Activated CD4-positive, CD25-positive, alpha-beta regulatory T cell (primary cell): ENCODE measurements around the gene TAGLN2.
A peak's percentile ranks its signal among the peaks of the same experiment; 100 is the strongest.

Source experiments
- DNase-seq, 4 experiments: peaks; one replicate each; lab custom pipeline; 2025; lab: John Stamatoyannopoulos, UW

TAGLN2 gene

DNA sequence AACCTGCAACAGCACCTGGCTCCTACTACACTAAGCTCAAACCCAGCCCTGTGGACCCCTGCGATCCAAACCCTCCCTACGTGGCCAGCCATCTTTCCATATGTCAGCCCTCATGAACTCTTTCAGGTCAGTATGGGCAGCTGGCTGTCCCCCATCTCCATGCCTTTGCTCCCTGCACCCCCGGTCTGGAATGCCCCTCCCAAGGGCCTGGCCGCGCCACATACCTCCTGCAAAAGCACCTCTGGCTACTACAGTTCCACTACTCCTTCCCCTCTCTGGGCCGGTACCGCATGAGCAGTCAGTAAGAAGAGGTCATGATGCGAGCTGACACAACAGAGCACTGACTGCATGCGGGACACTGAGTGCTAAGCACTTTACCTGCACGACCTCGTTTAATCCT lies 10.0 kb upstream of the TAGLN2 start:
- DNase-seq, result no peak

DNA sequence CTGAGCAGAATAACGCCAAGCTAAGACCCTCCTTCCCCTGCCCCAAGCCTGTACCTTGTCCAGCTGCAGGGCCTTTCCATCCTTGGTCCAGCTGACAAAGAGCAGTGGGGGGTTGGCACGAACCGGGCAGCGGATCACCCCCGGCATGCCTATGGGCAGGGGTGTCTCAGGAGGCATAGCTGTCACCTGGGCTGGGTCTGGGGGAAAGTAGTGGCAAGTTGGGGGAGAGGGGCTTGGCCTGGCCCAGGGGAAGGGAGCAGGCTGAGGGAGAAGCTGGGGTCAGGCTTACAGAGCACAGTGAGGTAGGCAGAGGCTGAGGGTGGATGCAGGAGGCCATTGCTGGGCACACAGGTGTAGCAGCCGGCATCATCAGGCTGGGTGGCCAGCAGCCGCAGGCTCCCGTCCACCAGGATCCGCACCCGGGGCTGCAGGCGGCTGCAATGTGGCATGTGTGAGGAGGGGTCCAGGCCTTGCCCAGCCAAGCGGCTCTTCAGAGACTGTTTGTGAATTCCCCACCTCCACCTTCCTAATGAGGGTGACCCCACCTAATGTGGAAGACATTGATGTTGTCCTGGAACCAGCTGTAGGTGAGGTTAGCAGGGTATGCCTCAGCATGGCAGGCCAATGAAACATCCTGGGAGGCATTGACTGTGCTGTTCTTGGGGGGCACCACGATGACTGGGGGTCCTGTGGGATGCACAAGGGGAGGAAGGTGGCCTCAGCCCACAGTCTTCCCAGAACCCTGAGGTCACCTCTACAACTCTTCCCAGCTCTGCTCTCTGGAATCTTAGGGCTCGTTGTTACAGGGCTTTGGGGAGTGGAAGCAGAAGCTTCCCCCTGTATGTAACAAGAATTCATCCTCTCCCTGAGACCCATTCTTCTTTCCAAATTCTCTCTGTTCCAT lies 9.1 kb upstream of the TAGLN2 start:
- no peak for DNase-seq

GRCh38 chr1:159933347-159933746 lies 8.0 kb upstream of the TAGLN2 start:
- no peak for DNase-seq

GRCh38 chr1:159932296-159933285 lies 7.3 kb upstream of the TAGLN2 start:
- DNase-seq, result no peak

GRCh38 chr1:159931795-159932173 lies 6.5 kb upstream of the TAGLN2 start:
- no peak for DNase-seq

DNA sequence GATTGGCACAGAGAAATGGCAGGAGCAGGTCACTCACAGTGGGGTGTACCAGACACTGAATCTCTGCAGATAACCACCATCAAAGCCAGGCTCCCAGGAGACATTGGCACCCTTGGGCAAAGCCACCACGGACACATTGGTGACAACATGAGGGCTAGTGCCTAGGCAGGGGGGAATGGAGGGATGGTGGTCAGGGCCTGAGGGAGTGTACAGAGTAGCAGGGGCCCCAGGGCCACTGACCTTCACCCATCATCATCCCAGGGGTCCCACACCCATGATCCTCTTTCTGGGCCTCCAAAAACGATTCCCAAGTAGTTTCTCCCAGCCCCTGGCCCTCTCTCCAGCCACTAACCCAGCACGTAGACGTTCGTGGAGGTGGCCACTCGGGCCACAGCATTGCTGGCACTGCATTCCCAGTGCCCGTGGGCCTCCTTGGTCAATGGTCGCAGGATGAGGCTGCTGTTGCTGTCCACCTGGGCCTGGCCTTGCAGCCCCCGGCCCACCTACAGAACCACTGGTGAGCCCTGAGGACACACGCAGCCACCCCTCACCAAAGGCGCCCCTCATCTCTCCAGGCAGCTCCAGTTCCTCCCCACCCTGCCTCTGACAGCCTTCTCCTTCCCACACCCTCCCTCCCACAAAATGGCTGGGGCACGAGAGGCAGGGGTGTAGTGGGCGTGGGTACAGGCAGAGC lies 5.9 kb upstream of the TAGLN2 start:
- no peak for DNase-seq

GRCh38 chr1:159930634-159931033 lies 5.3 kb upstream of the TAGLN2 start:
- no peak for DNase-seq

GRCh38 chr1:159930216-159930615 lies 4.9 kb upstream of the TAGLN2 start:
- no peak for DNase-seq

- no peak for DNase-seq
These were observed 4.1 kb upstream of the TAGLN2 start for GRCh38 chr1:159929155-159930051.

DNA sequence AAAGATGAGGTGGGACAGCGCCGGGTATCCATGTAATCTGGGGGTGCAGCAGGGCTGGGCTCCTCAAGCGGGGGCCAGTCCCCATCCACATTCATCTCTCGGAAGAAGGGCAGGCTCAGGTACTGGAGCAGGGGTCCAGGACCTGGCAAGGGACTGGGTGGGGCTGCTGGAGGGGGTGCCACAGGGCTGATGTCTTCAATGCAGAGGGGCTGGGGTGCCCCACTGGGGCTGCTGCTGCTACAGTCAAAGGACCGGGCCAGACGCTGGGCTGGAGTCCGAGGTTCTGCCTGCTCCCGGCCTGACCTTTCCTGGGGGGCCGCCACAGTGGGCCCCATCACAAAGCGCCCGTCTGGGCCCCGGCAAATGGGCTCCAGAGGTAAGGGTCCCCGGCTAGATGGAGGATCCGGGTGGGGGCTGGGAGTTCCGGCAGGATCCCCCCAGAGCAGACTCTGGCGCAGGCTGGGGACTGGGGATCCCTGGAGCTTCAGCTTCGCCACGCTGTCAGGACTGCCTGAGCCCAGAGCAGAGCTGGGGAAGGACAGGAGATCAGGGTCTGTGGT lies 3.3 kb upstream of the TAGLN2 start:
- DNase-seq, result no peak

GRCh38 chr1:159927849-159928431 lies 2.6 kb upstream of the TAGLN2 start:
- DNase-seq, result no peak

GRCh38 chr1:159927211-159927848 lies 2.0 kb upstream of the TAGLN2 start:
- no peak for DNase-seq

GRCh38 chr1:159925719-159926078 lies 392 bp upstream of the TAGLN2 start:
- no peak for DNase-seq

DNA sequence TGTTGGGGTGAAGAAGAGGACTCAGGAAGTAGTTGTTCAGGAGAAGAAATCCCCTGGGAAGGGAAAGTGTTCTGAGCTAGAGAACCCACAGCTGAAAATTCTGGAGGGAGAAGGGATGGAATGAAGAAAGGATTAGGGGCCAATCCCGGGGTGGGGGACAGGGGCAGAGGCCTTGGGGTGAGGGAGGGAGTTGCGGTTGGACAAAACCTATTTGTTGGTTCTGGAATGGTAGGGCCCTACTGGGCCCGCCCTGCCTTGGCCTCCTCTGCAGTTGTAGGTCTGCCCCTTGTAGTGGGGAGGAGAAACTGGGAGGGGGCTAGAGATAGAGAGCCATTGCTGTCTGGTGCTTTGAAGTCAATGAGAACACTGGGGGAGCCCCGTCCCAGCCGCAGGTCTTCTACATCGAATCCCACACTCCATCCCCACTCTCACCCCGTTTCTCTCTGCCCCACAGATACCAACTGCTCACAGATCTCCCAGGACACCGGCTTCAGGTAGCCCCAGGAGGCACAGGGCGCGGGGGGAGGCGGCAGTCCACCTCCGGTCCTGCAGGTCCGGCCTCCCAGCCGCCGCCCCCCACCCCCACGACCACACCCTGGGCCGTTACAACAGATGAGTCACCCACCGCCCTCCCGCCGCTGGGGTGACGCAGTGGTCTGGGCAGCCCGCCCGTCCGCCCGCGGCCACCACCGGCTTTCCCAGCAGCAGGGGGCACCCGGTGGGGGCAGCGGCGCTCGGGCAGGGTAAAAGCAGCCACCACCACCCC lies 1.1 kb downstream of the TAGLN2 start:
- DNase-seq, result peak in 2 of 4 experiments; percentile 37 to 52

DNA sequence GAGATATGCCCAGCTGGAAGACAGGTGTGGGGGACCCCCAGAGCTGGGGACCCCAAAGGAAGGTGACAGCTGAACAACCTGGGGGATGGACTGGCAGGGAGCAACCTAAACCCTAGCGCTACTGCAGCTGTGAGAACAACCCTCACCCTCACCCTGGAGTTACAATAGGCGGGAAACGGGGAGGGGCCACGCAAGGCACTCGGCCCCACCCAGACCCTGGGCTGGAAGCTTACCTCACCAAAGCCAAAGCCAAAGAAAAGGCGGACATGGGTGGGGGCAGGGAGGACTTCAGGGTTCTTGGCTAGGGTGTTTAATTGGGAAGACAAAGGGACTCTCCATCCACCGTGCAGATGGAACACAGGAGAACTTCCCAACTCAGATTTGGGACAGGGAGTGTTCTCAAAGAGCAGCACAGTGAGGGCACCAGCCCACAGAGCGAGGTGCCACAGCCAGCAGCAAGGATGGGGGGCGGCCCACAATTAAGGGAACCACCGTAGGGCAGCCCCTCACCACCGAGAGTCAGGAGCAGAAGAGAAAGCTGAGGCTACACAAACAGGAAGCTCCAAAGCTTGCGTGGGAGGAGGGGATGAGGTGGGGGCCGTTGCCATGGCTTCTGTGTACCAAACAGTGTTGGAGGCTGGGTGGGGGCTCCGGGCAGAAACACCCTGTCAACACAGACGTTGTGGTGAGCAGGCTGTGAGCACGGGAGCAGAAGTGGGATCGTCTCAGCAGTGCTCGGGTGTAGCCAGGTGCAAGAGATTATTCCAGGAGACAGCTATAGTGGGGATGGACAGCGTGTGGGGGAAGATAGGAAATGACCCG lies 1.9 kb downstream of the TAGLN2 start:
- DNase-seq, result peak; percentile 33 to 67 (median 52)

DNA sequence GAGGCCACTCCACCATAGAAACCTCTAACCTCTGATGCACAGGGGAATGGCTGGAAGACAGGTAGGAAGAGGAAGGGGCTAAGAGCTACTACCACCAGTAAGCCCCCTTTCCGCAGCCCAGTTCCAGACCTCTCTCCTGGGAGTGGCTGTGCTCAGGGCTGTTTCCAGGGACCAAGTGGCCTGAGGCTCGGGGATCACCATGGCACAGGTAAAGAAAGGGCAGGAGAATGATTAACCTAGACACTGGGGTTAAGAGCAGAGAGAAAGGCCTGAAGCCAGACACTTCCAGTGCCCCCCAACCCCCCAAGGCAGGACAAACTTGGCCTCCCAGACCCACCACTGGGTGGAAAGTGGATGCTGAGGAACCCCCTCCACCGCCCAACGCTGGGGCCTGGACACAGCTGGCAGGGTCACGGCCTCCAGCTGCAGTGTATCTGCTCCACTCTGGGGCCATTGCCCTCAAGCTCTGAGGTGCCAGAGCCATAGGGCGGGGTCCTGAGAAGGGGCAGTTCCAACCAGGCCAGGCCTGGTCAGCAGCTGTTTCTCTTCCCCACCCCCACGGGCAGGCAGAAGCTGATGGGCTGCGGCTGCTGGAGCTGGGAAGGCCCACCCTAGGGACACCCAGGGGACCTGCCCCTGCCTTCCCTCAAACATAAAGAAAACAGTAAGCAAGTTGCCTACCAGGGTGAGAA lies 2.6 kb downstream of the TAGLN2 start:
- DNase-seq, result no peak

DNA sequence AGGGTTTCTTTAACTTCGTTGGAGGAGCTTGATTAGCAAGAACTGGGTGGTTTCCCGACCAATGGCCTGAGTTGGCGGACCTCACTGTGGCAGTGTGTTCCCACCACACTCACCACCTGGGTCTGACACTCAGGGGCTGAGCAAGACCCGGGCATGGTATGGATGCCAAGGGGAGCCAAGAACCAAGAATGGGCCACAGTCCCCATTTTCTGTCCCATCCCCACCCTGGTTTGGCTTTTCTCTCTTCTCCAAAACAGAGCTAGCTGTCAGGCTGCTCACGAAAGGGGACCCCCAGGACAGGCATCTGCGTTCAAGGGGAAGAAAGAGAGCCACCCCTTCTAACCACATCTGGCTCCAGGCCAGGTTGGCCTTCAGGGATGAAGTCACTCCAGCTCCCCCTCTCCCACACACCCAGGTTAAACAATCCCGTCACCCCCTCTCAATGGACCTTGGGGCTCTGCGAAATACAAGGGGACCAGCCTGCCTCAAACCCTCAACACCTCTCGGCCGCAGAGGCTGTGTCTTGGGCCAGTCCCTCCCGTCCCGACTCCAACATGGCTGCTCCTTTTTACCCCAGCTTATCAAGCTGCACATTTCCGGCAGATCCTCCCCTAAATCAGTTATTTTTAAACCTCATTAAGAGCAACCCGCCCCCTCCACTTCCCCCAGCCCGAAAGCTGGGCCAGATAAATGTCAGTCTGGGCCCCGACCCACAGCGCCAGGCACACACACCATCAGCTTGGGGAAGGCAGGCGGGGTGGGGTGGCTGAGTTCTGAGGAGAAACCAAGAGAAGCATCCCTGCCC lies 3.4 kb downstream of the TAGLN2 start:
- DNase-seq, result peak in 1 of 4 experiments; percentile 12
